Testis (tissue), 3 donors: ENCODE data around the gene HOPX. TPM values are rescaled to one million over a fixed set of nuclear protein-coding genes. Genes with fewer than 3 reads are reported as not detected.
A peak's percentile ranks its signal among the peaks of the same experiment; 100 is the strongest.
"Not testable (repeated sequence)": the region's sequence is repeated elsewhere in the genome, so short reads cannot be mapped to it uniquely, and the experiment has no call there.

Experiments
- DNase-seq: peaks from one replicate; pipeline ENCODE4 v3.0.0-alpha.2; 2019
- H3K27ac ChIP-seq, 2 donors: fragments of 200-600 bp; sonication (generic); one replicate each; pipeline ENCODE4 v1.5.1; 2019
- H3K27me3 ChIP-seq: fragments of 200-600 bp; sonication (generic); one replicate; pipeline ENCODE4 v1.5.1; 2019
- H3K36me3 ChIP-seq: fragments of 200-600 bp; sonication (generic); one replicate; pipeline ENCODE4 v1.5.1; 2017; ENCODE audit warnings: low read depth; ENCODE audit errors: missing control alignments
- H3K4me1 ChIP-seq: fragments of 200-600 bp; sonication (generic); one replicate; pipeline ENCODE4 v1.5.1; 2019
- H3K4me3 ChIP-seq, 2 donors: fragments of 200-600 bp; sonication (generic); one replicate each; pipeline ENCODE4 v1.5.1; 2017 to 2019
- H3K9me3 ChIP-seq: fragments of 200-600 bp; sonication (generic); one replicate; pipeline ENCODE4 v1.5.1; 2017
- CTCF ChIP-seq, 3 experiments: fragments of 450-650 bp in 2 of 3; fragments of 200-600 bp in 1 of 3; sonication (generic) in 1 of 3; IDR thresholded peaks; one replicate each; pipeline ENCODE4 v1.5.1; 2016 to 2019; ENCODE audit warnings: antibody characterized with exemption in 3 of 3, mild to moderate bottlenecking in 2 of 3, moderate library complexity in 1 of 3
- POLR2A ChIP-seq: fragments of 450-650 bp; IDR thresholded peaks from one replicate; pipeline ENCODE4 v1.6.1; 2017; ENCODE audit warnings: antibody characterized with exemption, mild to moderate bottlenecking, moderate library complexity
- WGBS, 2 donors: methylation state at CpG; one replicate each; pipeline ENCODE4 v1.1.5; 2018; 5-methylcytosine and 5-hydroxymethylcytosine counted together
- intact Hi-C: fragments of 100-400 bp; cut with DNase I; formaldehyde crosslinking; loops from one replicate; pipeline ENCODE4 v1.15.1; 2023; ENCODE audit warnings: low total_unique reads
- polyA plus RNA-seq: library from polyadenylated mRNA; stranded (reverse); fragments of 350-450 nt; fragmentation: Illumina TruSeq; extraction: RNeasy Lipid Tissue Mini Kit (QIAGEN cat#74804); gene quantifications from one replicate; pipeline ENCODE4 v1.2.3, GENCODE V29; 2014; ENCODE audit warnings: low read depth, low replicate concordance; ENCODE audit not compliant: insufficient read depth
- total RNA-seq, 2 donors: library from RNA; depleted of rRNA; stranded (reverse); fragments of >200 nt; gene quantifications; one replicate each; pipeline ENCODE4 v1.2.3, GENCODE V29; 2016

The HOPX gene
- total and polyA plus RNA-seq, 3 donors from 2014 or later, result 102 to 158 (median 141) TPM

- intact Hi-C loops, result no loop called here
- H3K9me3 ChIP-seq, result no peaks in the 10 kb centered on the region
Measured at GRCh38 chr4:56671860-56672259, 9.2 kb downstream of the HOPX start.

GRCh38 chr4:56671373-56671772 lies 9.7 kb downstream of the HOPX start:
- H3K4me3 ChIP-seq, result no peak overlapping the region
- 80 to 88% methylated on average over 1 of the region's 1 CpG for whole genome bisulfite sequencing, 2 donors
- intact Hi-C loops, result no loop called here
- no peaks in the 10 kb centered on the region for H3K4me1 ChIP-seq
- H3K36me3 ChIP-seq, result no peaks in the 10 kb centered on the region
- no peaks in the 10 kb centered on the region for H3K27me3 ChIP-seq
- H3K9me3 ChIP-seq, result no peaks in the 10 kb centered on the region
- DNase-seq, result no peak
- no peak for TF ChIP-seq CTCF (IDR thresholded peaks at IDR 0.05)
- no peak for TF ChIP-seq POLR2A
- no peak overlapping the region for H3K27ac ChIP-seq

More at GRCh38 chr4:56671860-56672259, 9.2 kb downstream of the HOPX start:
- DNase-seq, result no peak
- no peaks in the 10 kb centered on the region for H3K27me3 ChIP-seq
- TF ChIP-seq CTCF (IDR thresholded peaks at IDR 0.05) (no peak), POLR2A (no peak)
- H3K27ac ChIP-seq, result no peak overlapping the region
- H3K4me3 ChIP-seq, result no peak overlapping the region
- 80 to 84% methylated on average over 2 of the region's 2 CpGs for WGBS, 2 donors
- no peaks in the 10 kb centered on the region for H3K36me3 ChIP-seq
- H3K4me1 ChIP-seq, result no peaks in the 10 kb centered on the region

GRCh38 chr4:56668267-56668666 lies 12.8 kb downstream of the HOPX start:
- TF ChIP-seq POLR2A (no peak), CTCF (IDR thresholded peaks at IDR 0.05) (peak; percentile 23 to 26 (median 25))
- no peaks in the 10 kb centered on the region for H3K36me3 ChIP-seq
- 78 to 89% methylated on average over 4 of the region's 4 CpGs for WGBS, 2 donors
- H3K27me3 ChIP-seq, result no peaks in the 10 kb centered on the region
- H3K27ac ChIP-seq, result no peak overlapping the region
- no peaks in the 10 kb centered on the region for H3K9me3 ChIP-seq
- no peak overlapping the region for H3K4me3 ChIP-seq
- DNase-seq, result peak; percentile 43
- H3K4me1 ChIP-seq, result no peaks in the 10 kb centered on the region
- intact Hi-C loops, result no loop called here

GRCh38 chr4:56667396-56667795 lies 13.7 kb downstream of the HOPX start:
- 47 to 69% methylated on average over 1 of the region's 1 CpG for WGBS, 2 donors
- H3K27me3 ChIP-seq, H3K4me3 ChIP-seq, DNase-seq, intact Hi-C loops, H3K36me3 ChIP-seq, H3K9me3 ChIP-seq, H3K4me1 ChIP-seq, H3K27ac ChIP-seq: not testable (repeated sequence)

- H3K9me3 ChIP-seq, result no peaks in the 10 kb centered on the region
- intact Hi-C loops, result no loop called here
- H3K36me3 ChIP-seq, result no peaks in the 10 kb centered on the region
- no peak overlapping the region for H3K27ac ChIP-seq
- H3K4me1 ChIP-seq, result no peaks in the 10 kb centered on the region
- no peak overlapping the region for H3K4me3 ChIP-seq
- DNase-seq, result no peak
- no peak for TF ChIP-seq POLR2A
- no peak for TF ChIP-seq CTCF (IDR thresholded peaks at IDR 0.05)
- 78 to 91% methylated on average over 2 of the region's 2 CpGs for WGBS, 2 donors
- H3K27me3 ChIP-seq, result no peaks in the 10 kb centered on the region
Measured at GRCh38 chr4:56666279-56666678, 14.8 kb downstream of the HOPX start.
